Heart left ventricle (tissue), 16 donors: ENCODE data around the gene SLC12A5. TPM values are rescaled to one million over a fixed set of nuclear protein-coding genes. Genes with fewer than 3 reads are reported as not detected.

ENCODE experiments used
- ATAC-seq, 4 donors: fragments of 200-7000 bp; cut with Tn5 transposase; one replicate each; pipeline ENCODE4 v1.9.1; 2020 to 2022; ENCODE audit warnings: moderate library complexity in 4 of 4, mild to moderate bottlenecking in 3 of 4, moderate number of reproducible peaks in 1 of 4
- DNase-seq, 5 donors: peaks; one replicate each; pipeline ENCODE4 v3.0.0-alpha.2; 2020
- H3K27ac ChIP-seq, 12 donors: fragments of 200-600 bp; sonication (generic) in 4 of 12; one replicate each; pipeline versions ENCODE4 v1.5.0 to v1.8.0; 2016 to 2022; ENCODE audit warnings: mild to moderate bottlenecking in 2 of 12
- H3K27me3 ChIP-seq, 9 donors: fragments of 200-600 bp; sonication (generic) in 2 of 9; one replicate each; pipeline versions ENCODE4 v1.5.1 to v1.8.0; 2016 to 2022; ENCODE audit warnings: mild to moderate bottlenecking in 3 of 9
- H3K36me3 ChIP-seq, 9 donors: fragments of 200-600 bp; sonication (generic) in 2 of 9; one replicate each; pipeline versions ENCODE4 v1.5.0 to v1.8.0; 2018 to 2022; ENCODE audit warnings: mild to moderate bottlenecking in 2 of 9
- H3K4me1 ChIP-seq, 12 donors: fragments of 200-600 bp; sonication (generic) in 4 of 12; one replicate each; pipeline versions ENCODE4 v1.5.0 to v1.8.0; 2016 to 2022; ENCODE audit warnings: mild to moderate bottlenecking in 3 of 12
- H3K4me3 ChIP-seq, 12 donors: fragments of 200-600 bp; sonication (generic) in 4 of 12; one replicate each; pipeline versions ENCODE4 v1.5.0 to v1.8.0; 2017 to 2022; ENCODE audit warnings: mild to moderate bottlenecking in 9 of 12, moderate library complexity in 4 of 12
- H3K9me3 ChIP-seq, 12 donors: fragments of 200-600 bp; sonication (generic) in 4 of 12; one replicate each; pipeline versions ENCODE4 v1.5.0 to v1.8.0; 2016 to 2022; ENCODE audit warnings: mild to moderate bottlenecking in 1 of 12
- POLR2A ChIP-seq, 2 donors: fragments of 450-650 bp; IDR thresholded peaks; one replicate each; pipeline ENCODE4 v1.6.1; 2017; ENCODE audit warnings: antibody characterized with exemption in 2 of 2, mild to moderate bottlenecking in 2 of 2, moderate library complexity in 2 of 2
- WGBS, 4 donors: extraction: QIAGEN DNeasy Blood & Tissue Kit in 2 of 4; methylation state at CpG; one replicate each; pipeline versions ENCODE4 v1.1.5 to v1.1.7; 2013 to 2018; 5-methylcytosine and 5-hydroxymethylcytosine counted together
- intact Hi-C, 10 donors: fragments of 100-400 bp; cut with DNase I; formaldehyde crosslinking; loops; one replicate each; pipeline versions ENCODE4 v1.11.1 to v1.14.2; 2022
- polyA plus RNA-seq, 2 donors: library from polyadenylated mRNA; stranded (reverse); fragments of 200-250 nt; gene quantifications; one replicate each; pipeline ENCODE4 v1.2.3, GENCODE V29; 2013
- total RNA-seq, 9 donors: library from RNA; depleted of rRNA in 2 of 9; stranded (reverse); fragments of >200 nt in 2 of 9; fragmentation: NEBNext Ultra II Directional in 3 of 9; extraction: Animal tissue kit (Norgen Biotek cat#: 25700) in 3 of 9; gene quantifications; one replicate each; pipeline versions ENCODE4 v1.1.0 to v1.2.4, GENCODE V29; 2016 to 2023
- TF ChIP-seq, protein P1 (sequence below), 12 donors: fragments of 200-600 bp; sonication (generic) in 4 of 12; IDR thresholded peaks; one replicate each; pipeline versions ENCODE4 v1.5.0 to v1.8.0; 2018 to 2022; ENCODE audit warnings: antibody characterized with exemption in 12 of 12, mild to moderate bottlenecking in 5 of 12
- donor health status: ischemic (EF 13 %, LVEDD 7.1; RV severe dilation, severe dysfunction).
- donor health status: healthy with polysubstance abuse.
- donor health status: DM: no; HTN: yes; CAD: no.
- donor health status: DM: no; HTN: no; CAD: no.
- donor health status: ischemic (EF 25% LVEDD 6.9; RV normal size, moderate dysfunction).
- donor health status: ischemic (EF 25% LVEDD 5.7; RV mildly dilated, moderate dysfunction).
- donor health status: healthy.
- donor health status: DM: yes; HTN: yes; CAD: no.
- donor health status: ischemic (EF 35%, LVEDD 5.7; RV mildly dilated, moderate dysfunction).
- donor health status: nonischemic (EF 11% LVEDD 7.7; RV severe dilation, severe dysfunction).
- donor health status: DM: yes; HTN: yes; CAD: no.
- donor health status: PGD.
- donor health status: ischemic (EF 29% LVEDD 5.4; RV normal size, mild dysfunction).
- donor health status: nonischemic (EF 23%, LVEDD 6.1; RV moderate dilation, normal function).

Gene SLC12A5
- total and polyA plus RNA-seq, 11 donors, result 0.73 to 1.7 (median 1.2) TPM; not detected in 8

DNA sequence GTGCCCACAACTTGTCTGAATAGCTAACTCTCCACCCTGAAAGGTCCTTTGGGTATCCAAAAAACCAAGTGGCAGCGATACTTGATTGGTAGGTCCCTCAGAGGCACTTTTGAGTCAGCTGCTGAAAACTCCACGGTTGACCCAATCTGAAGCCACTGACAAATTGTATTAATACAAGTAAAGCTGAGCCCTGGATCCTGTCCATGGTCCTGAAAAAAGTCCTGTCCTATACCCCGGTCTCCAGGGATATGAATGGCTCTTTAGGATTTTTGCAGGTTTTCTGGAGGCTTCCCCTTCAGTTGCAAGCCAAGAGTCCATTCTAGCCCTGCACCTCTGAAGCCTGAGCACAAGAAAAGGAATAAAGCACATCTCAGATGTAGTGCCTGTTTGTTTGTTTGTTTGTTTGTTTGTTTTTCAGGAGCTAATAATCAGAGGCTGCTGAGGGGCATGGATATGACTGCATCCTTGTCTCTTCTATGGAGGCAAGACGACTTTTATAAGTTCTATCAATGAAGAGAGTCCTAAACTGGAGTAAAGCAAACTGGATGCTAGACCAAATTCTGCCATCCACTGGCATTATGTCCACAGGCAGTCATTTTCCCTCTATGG is 1.7 kb upstream of the SLC12A5 start:
- intact Hi-C loops, result loop anchor here in 6 of 10 donors (10.0 kb wide), 6 partner anchors 47 to 337 kb away; partner anchors contain the start of gene NCOA5 (in 2 of the 6)
- Histone ChIP-seq H3K27ac (no peak overlapping the region), H3K9me3 (no peaks in the 10 kb centered on the region), H3K4me1 (peaks cover 0 to 19% (median 3%) of the 10 kb centered on the region in 12 donors), H3K36me3 (no peaks in the 10 kb centered on the region), H3K27me3 (peaks cover 34 to 95% (median 73%) of the 10 kb centered on the region in 9 donors), H3K4me3 (no peak overlapping the region)
- ATAC-seq (no peak), DNase-seq (peak in 1 of 5 donors; percentile 30)
- WGBS, 4 donors, result 7 to 8% (median 7%) methylated on average over 4 of the region's 4 CpGs
- no peak for TF ChIP-seq POLR2A (IDR thresholded peaks at IDR 0.05)
- TF ChIP-seq, protein P1, sequence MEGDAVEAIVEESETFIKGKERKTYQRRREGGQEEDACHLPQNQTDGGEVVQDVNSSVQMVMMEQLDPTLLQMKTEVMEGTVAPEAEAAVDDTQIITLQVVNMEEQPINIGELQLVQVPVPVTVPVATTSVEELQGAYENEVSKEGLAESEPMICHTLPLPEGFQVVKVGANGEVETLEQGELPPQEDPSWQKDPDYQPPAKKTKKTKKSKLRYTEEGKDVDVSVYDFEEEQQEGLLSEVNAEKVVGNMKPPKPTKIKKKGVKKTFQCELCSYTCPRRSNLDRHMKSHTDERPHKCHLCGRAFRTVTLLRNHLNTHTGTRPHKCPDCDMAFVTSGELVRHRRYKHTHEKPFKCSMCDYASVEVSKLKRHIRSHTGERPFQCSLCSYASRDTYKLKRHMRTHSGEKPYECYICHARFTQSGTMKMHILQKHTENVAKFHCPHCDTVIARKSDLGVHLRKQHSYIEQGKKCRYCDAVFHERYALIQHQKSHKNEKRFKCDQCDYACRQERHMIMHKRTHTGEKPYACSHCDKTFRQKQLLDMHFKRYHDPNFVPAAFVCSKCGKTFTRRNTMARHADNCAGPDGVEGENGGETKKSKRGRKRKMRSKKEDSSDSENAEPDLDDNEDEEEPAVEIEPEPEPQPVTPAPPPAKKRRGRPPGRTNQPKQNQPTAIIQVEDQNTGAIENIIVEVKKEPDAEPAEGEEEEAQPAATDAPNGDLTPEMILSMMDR (IDR thresholded peaks at IDR 0.05), result no peak

DNA sequence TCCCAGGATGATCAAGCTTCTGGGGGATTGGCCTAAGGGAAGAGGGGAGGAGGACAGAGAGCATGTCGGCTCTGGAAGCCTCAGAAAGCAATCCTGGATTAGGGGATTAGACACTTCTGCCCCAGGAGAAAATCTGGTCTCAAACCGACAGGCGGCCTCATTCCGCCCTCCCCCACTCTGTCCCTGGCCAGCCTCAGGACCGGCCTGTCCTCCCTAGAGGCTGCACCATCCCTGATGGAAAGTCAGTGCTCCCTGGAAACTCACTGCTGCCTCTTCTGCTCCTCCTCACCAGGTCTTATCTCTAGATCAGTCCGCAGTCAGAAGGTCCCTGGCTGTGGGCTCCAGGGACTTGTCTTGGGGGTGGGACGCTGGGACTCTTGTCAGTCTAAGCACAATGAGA is 905 bp upstream of the SLC12A5 start:
- Histone ChIP-seq H3K9me3 (no peaks in the 10 kb centered on the region), H3K4me1 (peaks cover 0 to 12% (median 0%) of the 10 kb centered on the region in 12 donors), H3K27ac (no peak overlapping the region), H3K27me3 (peaks cover 36 to 95% (median 73%) of the 10 kb centered on the region in 9 donors), H3K4me3 (no peak overlapping the region), H3K36me3 (no peaks in the 10 kb centered on the region)
- WGBS, 4 donors, result 48 to 79% (median 59%) methylated on average over 7 of the region's 7 CpGs
- no peak for TF ChIP-seq POLR2A (IDR thresholded peaks at IDR 0.05)
- TF ChIP-seq, protein P1 (IDR thresholded peaks at IDR 0.05), result no peak
- DNase-seq, result peak in 1 of 5 donors; percentile 17
- intact Hi-C loops, result loop anchor here in 6 of 10 donors (10.0 kb wide), 6 partner anchors 47 to 337 kb away; partner anchors contain the start of gene NCOA5 (in 2 of the 6)
- ATAC-seq, result no peak

DNA sequence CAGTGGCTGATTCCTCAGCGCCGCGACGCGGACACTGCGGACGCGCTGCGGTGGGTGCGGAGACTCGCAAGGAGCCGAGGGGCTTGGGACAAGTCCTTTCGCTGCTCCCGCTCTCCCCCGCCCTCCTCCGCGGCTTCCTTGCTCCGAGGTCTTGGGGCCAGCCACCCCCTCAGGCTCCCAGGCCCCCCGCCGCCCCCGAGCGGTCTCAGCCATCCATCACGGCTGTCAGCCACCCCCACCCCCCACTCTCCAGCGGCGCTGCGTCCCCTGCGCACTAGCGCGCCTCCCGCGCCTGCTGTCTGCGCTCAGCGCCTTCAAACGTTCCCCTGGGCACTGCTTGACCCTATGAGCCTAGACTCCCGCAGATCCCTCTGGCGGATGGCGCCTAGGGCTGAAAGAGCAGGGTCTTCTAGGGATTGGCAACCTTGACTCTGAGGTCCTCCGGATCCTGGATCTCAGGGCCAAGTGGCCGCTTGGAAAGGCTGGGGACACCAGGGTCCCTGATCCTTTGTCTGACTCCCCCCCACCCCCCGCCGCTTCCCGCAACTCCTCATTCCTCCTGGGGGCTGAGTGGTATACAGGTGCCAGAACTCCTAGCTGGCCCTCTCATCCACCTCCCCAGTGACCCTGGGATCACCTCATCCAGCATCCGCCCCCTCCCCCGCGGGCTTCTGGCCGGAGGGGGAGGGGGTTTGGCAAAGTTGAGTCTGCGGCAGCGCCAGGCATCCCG is 1.4 kb downstream of the SLC12A5 start:
- 8 to 12% (median 8%) methylated on average over 20 to 49 of the region's 49 CpGs for WGBS, 4 donors
- ATAC-seq, result no peak
- peak in 1 of 5 donors; percentile 47 for DNase-seq
- peaks cover 0 to 11% (median 0%) of the 10 kb centered on the region in 12 donors for H3K4me1 ChIP-seq
- intact Hi-C loops, result no loop called here
- H3K27me3 ChIP-seq, result peaks cover 36 to 96% (median 76%) of the 10 kb centered on the region in 9 donors
- no peaks in the 10 kb centered on the region for H3K36me3 ChIP-seq
- H3K27ac ChIP-seq, result no peak overlapping the region
- TF ChIP-seq POLR2A (IDR thresholded peaks at IDR 0.05), result no peak
- TF ChIP-seq, protein P1 (IDR thresholded peaks at IDR 0.05), result no peak
- H3K4me3 ChIP-seq, result no peak overlapping the region
- H3K9me3 ChIP-seq, result no peaks in the 10 kb centered on the region

DNA sequence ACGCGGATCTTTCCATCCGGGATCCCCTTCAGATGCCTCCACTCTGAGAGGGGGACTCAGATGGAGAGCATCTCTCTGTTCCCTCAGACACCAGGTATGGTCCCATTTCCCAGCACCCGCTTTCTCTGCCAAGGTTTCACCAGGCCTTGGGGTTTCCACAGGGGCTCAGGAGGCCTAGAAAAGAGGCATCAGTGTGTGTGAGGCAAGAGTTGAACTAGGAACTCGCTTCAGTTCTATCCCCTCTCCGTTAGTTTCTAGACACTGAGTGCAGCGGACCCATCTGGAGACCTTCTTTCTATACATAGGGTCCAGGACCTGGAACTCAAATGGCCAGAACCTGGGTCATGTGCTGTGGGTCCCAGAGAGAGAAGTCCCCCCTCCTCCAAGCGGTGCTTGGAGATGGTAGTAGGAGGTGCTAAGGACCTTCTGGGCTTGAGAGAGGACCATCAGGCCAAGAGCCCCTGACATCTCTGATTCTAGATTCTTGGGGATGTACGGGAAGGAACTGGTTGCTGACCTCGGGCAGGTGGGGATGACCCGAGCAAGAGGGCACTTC is 2.1 kb downstream of the SLC12A5 start:
- peaks cover 0 to 11% (median 0%) of the 10 kb centered on the region in 12 donors for H3K4me1 ChIP-seq
- intact Hi-C loops, result no loop called here
- TF ChIP-seq, protein P1 (IDR thresholded peaks at IDR 0.05), result no peak
- TF ChIP-seq POLR2A (IDR thresholded peaks at IDR 0.05), result no peak
- whole genome bisulfite sequencing, 4 donors, result 21 to 25% (median 22%) methylated on average over 9 to 11 of the region's 11 CpGs
- H3K4me3 ChIP-seq, result no peak overlapping the region
- H3K27ac ChIP-seq, result no peak overlapping the region
- H3K9me3 ChIP-seq, result no peaks in the 10 kb centered on the region
- ATAC-seq, result no peak
- no peaks in the 10 kb centered on the region for H3K36me3 ChIP-seq
- peaks cover 36 to 95% (median 72%) of the 10 kb centered on the region in 9 donors for H3K27me3 ChIP-seq
- DNase-seq, result no peak
